Common myeloid progenitor, CD34-positive (primary cell): ENCODE measurements around the gene RUNX2.

Experiments used
- CTCF ChIA-PET: fragments of 350-600 bp; sonication (Branson Sonifier 250); formaldehyde crosslinking; loops from one replicate; lab custom pipeline; 2021; ENCODE audit warnings: antibody characterized with exemption; lab: Charles Lee
- POLR2A ChIA-PET: fragments of 350-600 bp; sonication (Branson Sonifier 250); formaldehyde crosslinking; loops from one replicate; lab custom pipeline; 2021; ENCODE audit warnings: antibody characterized with exemption; lab: Charles Lee
- DNase-seq, 3 donors: peaks; one replicate each; pipeline versions ENCODE4 v3.0.0 to v3.0.0-alpha.2; 2013
- H3K27ac ChIP-seq, 2 experiments: 1 replicate in 1 of 2; 2 replicates in 1 of 2; pipeline ENCODE4 v1.7.0; 2013; ENCODE audit warnings: inconsistent platforms in 2 of 2, low read length in 2 of 2, mild to moderate bottlenecking in 2 of 2, low read depth in 1 of 2, moderate library complexity in 1 of 2; ENCODE audit not compliant: severe bottlenecking in 2 of 2, insufficient read depth in 1 of 2, poor library complexity in 1 of 2
- H3K27me3 ChIP-seq, 5 experiments: replicated peaks in 2 of 5; 1 replicate in 3 of 5; 2 replicates in 2 of 5; pipeline versions ENCODE4 v1.6.1 to v1.7.0; 2013; ENCODE audit warnings: low read length in 4 of 5, mild to moderate bottlenecking in 2 of 5, moderate library complexity in 2 of 5, inconsistent platforms in 1 of 5; ENCODE audit not compliant: insufficient read depth in 5 of 5, control insufficient read depth in 4 of 5
- H3K36me3 ChIP-seq, 4 experiments: 1 replicate in 2 of 4; 2 replicates in 2 of 4; pipeline versions ENCODE4 v1.6.1 to v1.7.0; 2013; ENCODE audit warnings: low read length in 3 of 4, control low read depth in 1 of 4, mild to moderate bottlenecking in 1 of 4; ENCODE audit not compliant: control insufficient read depth in 4 of 4, insufficient read depth in 4 of 4
- H3K4me1 ChIP-seq, 4 experiments: 1 replicate in 3 of 4; 2 replicates in 1 of 4; pipeline versions ENCODE4 v1.6.1 to v1.7.1; 2013; ENCODE audit warnings: low read length in 3 of 4, mild to moderate bottlenecking in 3 of 4, control low read depth in 1 of 4, inconsistent platforms in 1 of 4, moderate library complexity in 1 of 4; ENCODE audit not compliant: control insufficient read depth in 4 of 4, insufficient read depth in 4 of 4; ENCODE audit errors: control extremely low read depth in 1 of 4
- H3K4me3 ChIP-seq, 7 experiments: 1 replicate in 4 of 7; 2 replicates in 3 of 7; pipeline versions ENCODE4 v1.5.1 to v1.7.0; 2013; ENCODE audit warnings: mild to moderate bottlenecking in 7 of 7, low read length in 6 of 7, moderate library complexity in 6 of 7, inconsistent platforms in 2 of 7, low read depth in 2 of 7, control low read depth in 1 of 7; ENCODE audit not compliant: insufficient read depth in 4 of 7, control insufficient read depth in 1 of 7; ENCODE audit errors: extremely low read depth in 1 of 7
- H3K9me3 ChIP-seq, 5 experiments: 1 replicate in 4 of 5; 2 replicates in 1 of 5; pipeline versions ENCODE4 v1.6.1 to v1.7.1; 2013; ENCODE audit warnings: low read length in 4 of 5, mild to moderate bottlenecking in 2 of 5, inconsistent platforms in 1 of 5, low read depth in 1 of 5, moderate library complexity in 1 of 5; ENCODE audit not compliant: control insufficient read depth in 4 of 5, insufficient read depth in 2 of 5; ENCODE audit errors: control extremely low read depth in 1 of 5
- WGBS: methylation state at CpG from one replicate; pipeline ENCODE4 v1.1.5; 2013; ENCODE audit not compliant: insufficient coverage; 5-methylcytosine and 5-hydroxymethylcytosine counted together

RUNX2 gene

DNA sequence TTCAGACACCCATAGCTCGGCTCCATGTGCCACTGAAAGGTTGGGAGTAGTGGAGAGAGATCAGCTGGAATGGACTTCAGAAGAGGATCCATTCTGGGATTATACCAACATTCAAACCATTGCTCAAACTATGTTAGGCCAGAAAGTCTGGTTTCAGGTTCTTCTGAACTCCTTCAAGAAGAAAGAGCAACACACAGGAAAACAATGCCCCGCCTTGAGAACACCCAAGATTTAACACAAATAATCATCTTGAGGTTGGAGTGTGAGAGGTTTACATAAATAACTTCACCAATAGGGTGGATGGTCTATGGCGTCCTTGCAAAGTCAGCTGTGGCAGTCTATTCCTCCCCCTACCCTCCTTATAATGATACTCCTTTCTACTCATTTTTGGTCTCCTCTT, 261.2 kb downstream of the RUNX2 start:
- Histone ChIP-seq H3K4me1 (peaks cover 0 to 15% (median 9%) of the 10 kb centered on the region in 4 experiments), H3K36me3 (no peaks in the 10 kb centered on the region), H3K9me3 (no peaks in the 10 kb centered on the region), H3K4me3 (no peak overlapping the region), H3K27ac (no peak overlapping the region), H3K27me3 (no peaks in the 10 kb centered on the region)
- CTCF ChIA-PET = no interaction called here
- WGBS = 100% methylated on average over 2 of the region's 3 CpGs
- DNase-seq = no peak
- POLR2A ChIA-PET = no interaction called here

DNA sequence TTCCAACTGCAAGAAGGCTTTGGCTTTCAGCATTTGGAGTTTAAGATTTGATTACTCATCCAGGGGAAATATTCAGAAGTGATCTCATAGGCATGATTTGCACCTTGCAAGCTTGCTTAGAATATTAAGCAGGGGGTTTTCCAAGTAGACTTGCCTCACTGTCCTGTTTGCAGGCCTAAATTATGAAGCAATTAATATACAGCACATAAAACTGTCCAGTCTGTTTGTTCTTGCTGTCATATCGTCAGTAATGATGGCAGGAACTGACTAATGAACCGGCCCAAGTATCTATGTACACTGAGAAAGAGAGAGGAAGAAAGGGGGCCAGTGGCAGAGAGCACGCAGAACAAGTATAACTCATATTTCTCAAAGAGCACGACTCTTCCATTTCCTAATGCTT, 262.1 kb downstream of the RUNX2 start:
- CTCF ChIA-PET = interaction anchor here (0.6 to 1.2 kb wide), 2 partner anchors 254 to 1114 kb away, joined by 3 to 4 read pairs; no protein-coding TSS in a partner anchor
- no CpG with 5 or more reads among the region's 4 CpGs for WGBS
- Histone ChIP-seq H3K36me3 (no peaks in the 10 kb centered on the region), H3K27ac (no peak overlapping the region), H3K9me3 (no peaks in the 10 kb centered on the region), H3K27me3 (no peaks in the 10 kb centered on the region), H3K4me1 (peaks cover 0 to 15% (median 9%) of the 10 kb centered on the region in 4 experiments), H3K4me3 (no peak overlapping the region)
- POLR2A ChIA-PET = no interaction called here
- peak; percentile 11 to 87 (median 79) for DNase-seq

- no peaks in the 10 kb centered on the region for H3K27me3 ChIP-seq
- no peak overlapping the region for H3K27ac ChIP-seq
- H3K4me3 ChIP-seq = no peak overlapping the region
- no peak for DNase-seq
- no peaks in the 10 kb centered on the region for H3K9me3 ChIP-seq
- H3K36me3 ChIP-seq = no peaks in the 10 kb centered on the region
- ChIA-PET CTCF (interaction anchor here (0.6 to 1.2 kb wide), 2 partner anchors 254 to 1115 kb away, joined by 3 to 4 read pairs; no protein-coding TSS in a partner anchor), POLR2A (no interaction called here)
- peaks cover 0 to 15% (median 9%) of the 10 kb centered on the region in 4 experiments for H3K4me1 ChIP-seq
- 76% methylated on average over 4 of the region's 7 CpGs for WGBS
Observed at GRCh38 chr6:45590696-45591184, 262.6 kb downstream of the RUNX2 start.

DNA sequence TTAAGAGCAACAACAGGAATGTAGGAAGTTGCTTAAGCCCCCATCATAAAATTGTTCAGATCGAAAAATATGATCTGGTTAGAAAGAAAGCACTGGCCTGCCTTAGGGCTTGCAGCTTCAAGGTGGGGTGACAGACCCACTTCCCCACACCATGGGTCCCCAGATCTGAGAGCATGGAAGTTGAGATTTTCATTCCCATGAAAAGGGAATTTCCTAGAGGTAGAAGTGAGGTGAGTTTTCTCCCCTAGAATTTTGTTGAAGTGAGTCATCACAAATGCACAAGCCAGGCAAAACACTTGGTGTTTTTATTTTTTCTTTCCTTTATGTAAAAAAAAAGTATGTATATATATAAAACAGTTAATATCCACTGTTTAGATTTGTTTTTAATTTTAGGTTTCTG, 263.2 kb downstream of the RUNX2 start:
- ChIA-PET CTCF (interaction anchor here (1.2 kb wide), 1 partner anchor 1115 kb away, joined by 4 read pairs; no protein-coding TSS in a partner anchor), POLR2A (no interaction called here)
- no peak for DNase-seq
- peaks cover 0 to 15% (median 7%) of the 10 kb centered on the region in 4 experiments for H3K4me1 ChIP-seq
- H3K4me3 ChIP-seq = no peak overlapping the region
- no peak overlapping the region for H3K27ac ChIP-seq
- H3K9me3 ChIP-seq = no peaks in the 10 kb centered on the region
- no peaks in the 10 kb centered on the region for H3K27me3 ChIP-seq
- H3K36me3 ChIP-seq = no peaks in the 10 kb centered on the region
- WGBS = 67% methylated on average over 1 of the region's 1 CpG

DNA sequence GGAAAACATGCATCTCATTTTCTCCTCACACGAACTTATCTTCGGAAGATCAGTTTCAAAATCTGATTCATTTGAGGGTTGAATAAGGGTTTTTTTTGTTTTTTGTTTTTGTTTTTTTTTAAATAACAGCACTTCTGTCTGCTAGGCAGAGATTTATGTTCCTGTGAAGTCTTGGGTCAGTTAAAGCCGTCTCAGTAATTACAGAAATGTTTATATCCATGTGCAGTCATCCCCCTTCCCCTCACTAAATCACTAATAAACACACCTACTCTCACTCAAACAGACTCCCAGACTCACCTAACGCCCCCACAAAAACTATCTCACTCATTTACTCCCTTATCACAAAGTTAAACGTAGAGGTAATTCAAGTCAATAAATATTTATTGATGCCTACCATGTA, 263.8 kb downstream of the RUNX2 start:
- no peaks in the 10 kb centered on the region for H3K9me3 ChIP-seq
- WGBS = 100% methylated on average over 2 of the region's 5 CpGs
- no peaks in the 10 kb centered on the region for H3K27me3 ChIP-seq
- H3K27ac ChIP-seq = no peak overlapping the region
- H3K4me1 ChIP-seq = peaks cover 0 to 11% (median 7%) of the 10 kb centered on the region in 4 experiments
- ChIA-PET POLR2A (no interaction called here), CTCF (no interaction called here)
- no peaks in the 10 kb centered on the region for H3K36me3 ChIP-seq
- no peak overlapping the region for H3K4me3 ChIP-seq
- DNase-seq = no peak

GRCh38 chr6:45592991-45593390, 264.9 kb downstream of the RUNX2 start:
- Histone ChIP-seq H3K9me3 (no peaks in the 10 kb centered on the region), H3K36me3 (no peaks in the 10 kb centered on the region), H3K27me3 (no peaks in the 10 kb centered on the region), H3K4me1 (peaks cover 0 to 11% (median 6%) of the 10 kb centered on the region in 4 experiments), H3K27ac (no peak overlapping the region), H3K4me3 (no peak overlapping the region)
- no peak for DNase-seq
- ChIA-PET POLR2A (no interaction called here), CTCF (no interaction called here)
- no CpG with 5 or more reads among the region's 2 CpGs for WGBS

GRCh38 chr6:45595010-45595851, 267.1 kb downstream of the RUNX2 start:
- 94% methylated on average over 4 of the region's 5 CpGs for WGBS
- no peak for DNase-seq
- ChIA-PET POLR2A (no interaction called here), CTCF (interaction anchor here (1.2 kb wide), 1 partner anchor 11 kb away, joined by 3 read pairs; no protein-coding TSS in a partner anchor)
- no peaks in the 10 kb centered on the region for H3K36me3 ChIP-seq
- no peaks in the 10 kb centered on the region for H3K27me3 ChIP-seq
- no peak overlapping the region for H3K27ac ChIP-seq
- H3K4me1 ChIP-seq = peaks cover 0 to 11% (median 4%) of the 10 kb centered on the region in 4 experiments
- H3K4me3 ChIP-seq = no peak overlapping the region
- peaks cover 0 to 9% (median 2%) of the 10 kb centered on the region in 5 experiments for H3K9me3 ChIP-seq
